ENCODE results near the gene CDK5RAP3.
A peak's percentile ranks its signal among the peaks of the same experiment; 100 is the strongest.
"Not testable (repeated sequence)": the region's sequence is repeated elsewhere in the genome, so short reads cannot be mapped to it uniquely, and the experiment has no call there.

Gene CDK5RAP3, protein sequence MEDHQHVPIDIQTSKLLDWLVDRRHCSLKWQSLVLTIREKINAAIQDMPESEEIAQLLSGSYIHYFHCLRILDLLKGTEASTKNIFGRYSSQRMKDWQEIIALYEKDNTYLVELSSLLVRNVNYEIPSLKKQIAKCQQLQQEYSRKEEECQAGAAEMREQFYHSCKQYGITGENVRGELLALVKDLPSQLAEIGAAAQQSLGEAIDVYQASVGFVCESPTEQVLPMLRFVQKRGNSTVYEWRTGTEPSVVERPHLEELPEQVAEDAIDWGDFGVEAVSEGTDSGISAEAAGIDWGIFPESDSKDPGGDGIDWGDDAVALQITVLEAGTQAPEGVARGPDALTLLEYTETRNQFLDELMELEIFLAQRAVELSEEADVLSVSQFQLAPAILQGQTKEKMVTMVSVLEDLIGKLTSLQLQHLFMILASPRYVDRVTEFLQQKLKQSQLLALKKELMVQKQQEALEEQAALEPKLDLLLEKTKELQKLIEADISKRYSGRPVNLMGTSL

DNA sequence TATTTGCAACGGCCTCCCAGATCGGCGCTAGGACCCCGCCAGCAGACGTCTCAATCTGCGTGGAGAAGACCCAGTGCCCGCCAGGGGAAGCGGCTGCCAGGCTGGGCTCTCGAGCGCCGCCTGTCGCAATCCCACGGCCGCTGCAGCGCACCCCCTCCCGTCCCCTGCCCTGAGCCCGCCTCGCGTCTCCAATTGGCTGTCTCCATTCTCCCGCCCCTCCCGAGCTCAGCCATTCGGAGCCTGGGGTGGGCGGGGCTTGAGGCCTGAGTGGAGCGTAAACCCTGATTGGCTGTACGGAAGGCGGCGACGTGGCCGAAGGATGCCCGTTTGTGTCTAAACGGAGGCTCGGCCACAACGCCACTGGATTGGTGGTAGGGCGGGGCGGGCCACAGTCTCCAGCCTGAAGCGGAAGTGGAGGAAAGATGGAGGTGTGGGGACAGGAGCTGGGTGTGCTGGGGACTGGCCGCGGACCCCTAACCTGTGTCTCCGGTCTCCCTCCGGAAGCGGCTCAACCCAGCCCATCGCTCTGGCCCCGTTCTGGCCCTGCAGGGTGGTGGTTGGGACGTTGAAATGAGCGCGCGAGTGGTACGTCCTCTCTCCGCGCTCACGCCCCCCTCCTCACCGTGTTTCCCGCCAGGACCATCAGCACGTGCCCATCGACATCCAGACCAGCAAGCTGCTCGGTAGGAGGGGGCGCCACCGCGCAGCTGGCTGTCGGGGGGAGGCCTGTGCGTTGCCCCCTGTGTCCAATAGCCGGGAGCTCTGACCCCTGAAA lies at the start of gene CDK5RAP3:
Gene CDK5RAP3, plus strand, starts transcription at position 389 of the 775 bp plus-strand sequence. Its CDS starts 34 bp downstream, at position 423.
- DNase-seq (ENCODE audit: low read depth in 2 of 2): peak; percentile 100

DNA sequence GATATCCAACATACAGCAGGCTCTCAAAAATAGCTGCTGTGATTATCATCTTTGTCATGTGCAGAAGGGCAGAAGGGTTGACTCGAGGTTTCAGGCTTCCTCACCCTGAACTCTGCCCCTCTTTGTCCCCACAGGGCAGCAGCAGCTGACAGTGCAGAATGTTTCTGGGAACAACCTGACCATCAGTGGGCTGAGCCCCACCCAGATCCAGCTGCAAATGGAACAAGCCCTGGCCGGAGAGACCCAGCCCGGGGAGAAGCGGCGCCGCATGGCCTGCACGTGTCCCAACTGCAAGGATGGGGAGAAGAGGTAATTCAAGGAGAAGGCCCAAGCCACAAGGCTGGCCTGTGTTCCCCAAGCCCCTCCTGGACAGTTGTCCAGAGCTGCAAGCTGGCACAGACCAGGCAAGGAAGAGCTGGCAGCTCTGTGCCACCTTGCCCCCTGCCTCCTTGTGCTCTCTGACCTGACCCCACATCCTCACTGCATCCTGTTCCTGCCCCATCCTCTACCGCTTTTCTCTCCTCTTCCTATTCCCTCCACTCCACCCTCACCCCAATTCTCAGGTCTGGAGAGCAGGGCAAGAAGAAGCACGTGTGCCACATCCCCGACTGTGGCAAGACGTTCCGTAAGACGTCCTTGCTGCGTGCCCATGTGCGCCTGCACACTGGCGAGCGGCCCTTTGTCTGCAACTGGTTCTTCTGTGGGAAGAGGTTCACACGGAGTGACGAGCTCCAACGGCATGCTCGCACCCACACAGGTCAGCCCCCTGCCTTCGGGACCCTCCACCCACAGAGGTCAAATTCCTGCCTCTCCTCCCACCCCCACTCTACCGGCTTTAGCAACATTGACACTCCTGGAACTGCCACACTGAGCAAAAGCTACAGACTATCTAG lies 45.9 kb upstream of the CDK5RAP3 start:
- DNase-seq (ENCODE audit: low read depth in 2 of 2): no peak

- DNase-seq (ENCODE audit: low read depth in 2 of 2): no peak
These were observed 45.3 kb upstream of the CDK5RAP3 start for GRCh38 chr17:47925678-47925988.

GRCh38 chr17:47927821-47928400 lies 43.0 kb upstream of the CDK5RAP3 start:
- no peak for DNase-seq (ENCODE audit: low read depth in 2 of 2)

- no peak for DNase-seq (ENCODE audit: low read depth in 2 of 2)
These were observed 42.5 kb upstream of the CDK5RAP3 start for GRCh38 chr17:47928415-47928814.

DNA sequence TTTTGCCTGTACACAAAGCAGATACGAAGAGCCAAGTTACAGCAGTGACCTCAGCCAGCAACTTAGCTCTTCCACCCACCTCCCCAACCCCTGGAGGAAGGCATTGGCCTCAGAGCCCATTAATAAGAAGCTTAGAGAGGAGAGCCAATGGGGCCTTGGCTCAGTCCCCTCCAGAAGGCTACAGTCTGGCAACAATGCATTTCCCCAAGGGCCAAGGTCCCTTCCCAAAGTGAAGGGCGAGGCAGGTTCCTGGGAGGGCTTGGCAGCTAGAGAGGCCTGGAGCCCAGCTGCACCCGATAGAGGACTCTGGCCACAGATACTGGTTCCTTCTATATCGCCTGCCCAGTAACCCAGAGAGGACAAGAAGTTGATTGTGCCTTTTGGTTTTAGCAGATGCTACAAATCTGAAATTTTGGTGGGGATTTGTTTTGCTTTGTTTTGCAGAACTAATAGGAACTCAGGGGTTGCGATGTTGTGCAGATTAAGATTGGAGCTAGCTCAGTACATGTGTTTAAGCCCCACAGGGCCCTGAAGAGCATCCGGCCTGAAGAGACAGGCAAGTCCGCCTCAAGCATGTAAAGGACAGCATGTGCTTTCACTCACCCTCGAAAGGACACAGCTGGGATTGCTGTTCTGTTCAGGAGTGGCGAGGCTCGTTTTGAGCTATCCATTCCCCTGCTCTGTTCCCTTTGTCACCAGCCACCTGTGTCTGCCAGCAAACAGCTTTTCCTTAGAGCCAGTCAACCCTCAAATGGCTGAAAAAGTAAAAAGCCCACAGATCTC lies 41.5 kb upstream of the CDK5RAP3 start:
- no peak for DNase-seq (ENCODE audit: low read depth in 2 of 2)

DNA sequence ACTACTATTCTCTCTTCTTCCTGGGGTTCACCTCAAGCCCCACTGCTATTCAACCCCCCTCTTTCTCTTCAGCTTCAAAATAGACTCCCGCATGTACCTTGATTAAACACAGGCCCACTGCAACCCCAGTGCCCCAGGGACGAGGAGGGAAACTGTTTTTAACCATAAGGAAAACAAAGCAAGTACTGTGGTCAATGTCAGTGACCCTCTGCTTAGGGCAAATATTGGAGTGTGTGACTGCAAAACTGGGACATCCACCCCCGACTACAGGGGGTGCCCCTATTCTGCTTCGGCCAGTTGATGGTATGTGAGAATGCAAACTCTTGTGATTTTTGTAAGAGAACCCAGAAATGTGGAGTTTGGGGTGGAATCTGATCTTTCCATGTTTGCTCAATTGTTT lies 39.1 kb upstream of the CDK5RAP3 start:
- DNase-seq (ENCODE audit: low read depth in 2 of 2): no peak

DNA sequence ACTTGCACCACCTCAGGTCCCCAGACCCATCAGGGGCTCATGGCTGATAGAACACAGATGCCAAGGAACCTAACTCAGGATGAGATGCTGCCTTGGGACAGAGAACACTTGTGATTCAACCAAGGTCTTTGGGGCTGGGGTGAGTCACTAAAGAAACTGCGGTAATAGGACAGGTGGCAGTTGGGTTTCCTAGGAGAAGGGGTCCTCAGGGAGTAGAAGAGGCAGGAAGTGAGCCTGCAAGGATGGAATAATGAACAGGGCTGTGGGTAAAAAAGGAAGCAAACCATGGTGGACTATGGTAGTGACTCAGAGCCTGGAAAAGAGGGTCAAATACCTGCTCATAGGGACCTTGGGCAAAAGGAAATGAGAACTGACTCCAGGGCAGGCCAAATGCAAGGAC lies 36.1 kb upstream of the CDK5RAP3 start:
- no peak for DNase-seq (ENCODE audit: low read depth in 2 of 2)

- DNase-seq (ENCODE audit: low read depth in 2 of 2): not testable (repeated sequence)
These were observed 35.4 kb upstream of the CDK5RAP3 start for GRCh38 chr17:47935468-47935867.

- no peak for DNase-seq (ENCODE audit: low read depth in 2 of 2)
These were observed 35.0 kb upstream of the CDK5RAP3 start for GRCh38 chr17:47935961-47936360.

- no peak for DNase-seq (ENCODE audit: low read depth in 2 of 2)
These were observed 33.0 kb upstream of the CDK5RAP3 start for GRCh38 chr17:47937941-47938340.

DNA sequence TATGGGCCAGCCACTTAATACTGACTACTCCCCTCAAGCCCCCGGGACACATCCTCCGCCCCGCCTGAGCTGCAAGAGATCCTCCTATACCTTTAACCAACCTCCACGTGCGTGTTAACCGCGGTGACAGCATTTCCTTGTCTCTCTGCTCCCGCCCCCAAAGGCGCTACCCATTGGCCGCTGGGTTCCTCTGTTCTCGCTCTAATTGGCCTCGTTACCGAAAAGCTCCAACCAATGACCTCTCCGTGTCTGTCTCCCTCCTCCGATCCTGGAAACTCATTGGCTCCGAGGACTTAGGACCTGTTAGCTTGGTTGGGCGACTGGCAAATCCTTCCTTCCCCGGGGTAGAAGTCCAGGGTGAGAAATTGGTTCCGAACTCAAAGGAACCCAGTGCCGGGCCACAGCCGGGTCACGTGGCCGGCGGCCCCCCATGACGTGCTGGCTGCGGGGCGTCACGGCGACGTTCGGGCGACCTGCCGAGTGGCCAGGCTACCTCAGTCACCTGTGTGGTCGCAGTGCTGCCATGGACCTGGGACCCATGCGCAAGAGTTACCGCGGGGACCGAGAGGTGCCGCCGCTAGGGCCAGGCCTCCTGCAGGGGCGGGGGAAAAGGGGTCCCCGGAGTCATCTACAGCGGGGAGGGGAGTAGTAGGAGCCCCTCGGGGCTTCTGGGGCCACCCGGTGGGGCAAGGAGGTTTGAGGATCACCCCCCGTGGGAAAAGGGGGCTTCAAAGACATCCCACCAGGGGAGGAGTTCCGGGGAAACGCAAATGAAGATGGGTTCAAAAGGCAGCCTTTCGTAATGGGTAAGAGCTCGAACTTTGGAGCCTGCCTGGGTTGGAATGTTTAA lies 29.4 kb upstream of the CDK5RAP3 start, which contains the start of gene PNPO:
Gene PNPO, plus strand, starts transcription at position 326 of the 850 bp plus-strand sequence. Its CDS starts 105 bp downstream, at position 431.
- DNase-seq (ENCODE audit: low read depth in 2 of 2): peak; percentile 94 to 95

DNA sequence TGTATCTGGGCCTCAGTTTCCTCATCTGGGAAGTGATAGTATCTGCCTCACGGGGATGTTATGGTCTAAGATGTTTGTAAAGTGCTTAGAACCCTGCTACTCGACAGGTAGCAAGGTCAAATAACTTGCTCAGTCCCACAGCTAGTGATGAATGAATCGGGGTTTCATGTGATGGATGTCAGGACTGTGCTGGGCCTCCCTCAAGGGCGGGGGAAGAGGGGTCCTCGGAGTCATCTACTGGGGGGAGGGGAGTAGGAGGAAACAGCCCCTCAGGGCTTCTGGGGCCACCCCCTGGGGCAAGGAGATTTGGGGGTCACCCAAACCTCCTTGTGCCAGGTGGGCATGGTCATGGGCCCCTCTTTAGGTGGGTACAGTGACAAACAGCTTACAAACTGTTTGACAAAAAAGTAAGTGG lies 28.8 kb upstream of the CDK5RAP3 start:
- DNase-seq (ENCODE audit: low read depth in 2 of 2): no peak

DNA sequence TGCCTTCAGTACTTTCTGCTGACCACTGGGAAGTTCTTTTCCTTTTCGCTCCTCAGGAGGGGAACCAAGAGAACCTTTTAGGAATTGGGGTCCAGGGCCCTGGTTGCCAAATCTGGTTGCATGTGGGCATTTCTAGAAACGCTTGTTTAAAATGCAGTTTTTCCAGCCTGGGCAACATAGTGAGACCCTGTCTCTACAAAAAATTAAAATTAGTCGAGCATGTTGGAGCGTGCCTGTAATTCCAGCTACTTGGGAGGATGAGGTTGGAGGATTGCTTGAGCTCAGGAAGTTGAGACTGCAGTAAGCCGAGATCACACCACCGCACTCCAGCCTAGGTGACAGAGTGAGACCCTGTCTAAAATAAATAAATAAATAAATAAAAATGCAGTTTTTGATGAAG lies 28.3 kb upstream of the CDK5RAP3 start:
- no peak for DNase-seq (ENCODE audit: low read depth in 2 of 2)

DNA sequence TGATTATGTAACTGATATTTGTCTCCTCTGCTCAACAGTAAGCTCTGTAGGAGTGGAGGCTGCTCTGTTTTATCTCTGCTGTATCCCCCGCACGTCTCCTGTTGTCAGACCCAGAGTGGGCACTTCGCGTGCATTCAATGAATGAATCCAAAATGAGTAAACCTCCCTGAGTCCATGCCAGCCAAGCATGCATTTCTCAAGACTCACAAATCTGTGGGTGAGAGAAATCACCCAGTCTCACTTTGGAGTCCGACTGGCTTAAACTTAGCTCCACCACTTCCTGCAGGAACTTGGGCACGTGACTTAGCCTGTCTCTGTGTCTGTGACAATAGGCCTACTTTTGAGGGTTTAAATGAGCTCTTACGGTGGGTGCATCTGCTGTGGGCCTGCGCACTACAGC lies 25.8 kb upstream of the CDK5RAP3 start:
- no peak for DNase-seq (ENCODE audit: low read depth in 2 of 2)

GRCh38 chr17:47945529-47946508 lies 25.1 kb upstream of the CDK5RAP3 start:
- no peak for DNase-seq (ENCODE audit: low read depth in 2 of 2)

DNA sequence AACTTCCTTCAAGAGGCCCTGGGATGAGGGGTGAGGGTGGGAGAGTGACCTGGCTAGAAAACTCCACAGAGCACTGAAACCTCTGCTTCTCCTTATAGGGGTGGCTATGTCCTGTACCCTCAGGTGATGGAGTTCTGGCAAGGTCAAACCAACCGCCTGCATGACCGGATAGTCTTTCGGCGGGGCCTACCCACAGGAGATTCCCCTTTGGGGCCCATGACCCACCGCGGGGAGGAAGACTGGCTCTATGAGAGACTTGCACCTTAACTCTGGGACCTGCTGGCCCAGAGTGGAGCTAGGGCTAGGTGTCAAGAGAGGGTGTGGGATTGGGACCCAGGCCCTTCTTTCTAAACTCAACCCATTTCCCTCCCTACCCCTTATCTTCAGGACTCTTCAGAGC lies 24.4 kb upstream of the CDK5RAP3 start:
- DNase-seq (ENCODE audit: low read depth in 2 of 2): no peak

- DNase-seq (ENCODE audit: low read depth in 2 of 2): peak; percentile 67 to 70
These were observed 23.9 kb upstream of the CDK5RAP3 start for GRCh38 chr17:47946929-47947397.
